ENCODE measurements around the gene ATG14. TPM values are rescaled to one million over a fixed set of nuclear protein-coding genes. Genes with fewer than 3 reads are reported as not detected.

Gene ATG14
- polyA plus RNA-seq, 4 donors: 19.4 to 23.0 (median 20.8) TPM

DNA sequence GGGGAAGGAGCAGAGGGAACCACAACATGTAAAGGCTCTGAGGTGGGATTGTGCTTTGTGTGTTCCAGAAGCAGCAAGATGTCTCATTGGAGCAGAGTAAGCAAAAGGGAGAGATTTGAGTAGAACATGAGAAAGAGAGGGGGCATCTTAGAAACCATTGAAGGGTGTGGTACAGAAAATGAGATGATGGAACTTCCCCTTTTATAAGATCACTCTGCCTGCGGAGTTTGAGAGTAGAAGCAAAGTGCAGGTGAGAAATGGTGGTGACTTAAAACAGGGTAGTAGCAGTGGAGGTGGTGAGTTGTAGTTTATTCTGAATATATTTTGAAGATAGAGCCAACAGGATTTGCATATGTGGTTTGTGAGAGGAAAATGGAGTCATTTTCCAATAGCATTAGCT, 84.5 kb downstream of the ATG14 start:
- DNase-seq (ENCODE audit: low read depth in 4 of 4, low spot score in 3 of 4): no peak

DNA sequence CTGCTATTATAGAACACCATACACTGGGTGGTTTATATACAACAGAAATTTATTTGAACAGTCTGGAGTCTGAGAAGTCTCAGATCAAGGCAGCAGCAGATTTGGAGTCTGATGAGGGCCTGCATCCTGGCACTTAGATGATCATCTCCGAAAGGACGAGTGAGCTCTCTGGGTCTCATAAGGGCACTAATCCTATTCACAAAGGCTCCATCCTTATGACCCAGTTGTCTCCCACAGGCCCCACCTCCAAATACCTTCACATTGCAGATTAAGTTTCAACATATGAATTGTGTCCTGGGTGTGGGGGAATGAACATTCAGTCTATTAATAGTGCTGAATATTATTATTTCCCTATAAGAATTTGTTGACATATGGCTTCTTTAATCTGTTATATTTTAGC, 86.8 kb downstream of the ATG14 start:
- DNase-seq (ENCODE audit: low read depth in 4 of 4, low spot score in 3 of 4): no peak

DNA sequence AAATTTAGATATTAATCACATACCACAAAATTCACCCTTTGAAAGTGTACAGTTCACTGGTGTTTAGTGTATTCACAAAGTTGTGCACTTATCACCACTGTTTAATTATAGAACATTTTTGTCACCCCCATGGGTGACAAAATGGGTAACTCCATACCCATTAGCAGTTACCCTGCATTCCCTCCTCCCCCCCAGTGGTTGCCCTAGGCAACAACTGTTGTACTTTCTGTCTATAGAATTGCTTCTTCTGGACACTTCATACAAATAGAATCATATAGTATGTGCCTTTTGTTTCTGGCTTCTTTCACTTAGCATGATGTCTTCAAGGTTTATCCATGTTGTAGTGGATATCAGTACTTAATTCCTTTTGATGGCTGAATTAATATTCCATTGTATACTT, 87.7 kb downstream of the ATG14 start:
- DNase-seq (ENCODE audit: low read depth in 4 of 4, low spot score in 3 of 4): no peak

DNA sequence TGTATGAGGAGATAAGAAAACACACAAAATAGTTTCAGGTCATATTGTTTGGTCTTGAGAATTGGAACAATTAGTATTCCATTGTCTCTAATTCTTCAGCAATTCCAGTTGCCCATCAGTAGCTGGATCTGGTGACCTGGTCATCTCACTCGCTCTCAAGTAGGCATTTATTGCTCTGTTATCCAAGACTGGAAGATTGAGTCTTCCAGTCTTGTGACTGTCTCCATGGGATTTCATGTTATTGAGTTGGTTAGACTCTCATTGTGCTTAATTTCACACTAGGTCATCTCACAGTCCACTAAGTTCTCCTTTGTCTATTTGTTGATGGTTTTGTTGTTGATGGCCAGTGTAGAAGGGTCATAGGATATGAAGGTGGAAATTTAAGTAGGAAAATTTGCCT, 92.9 kb downstream of the ATG14 start:
- DNase-seq (ENCODE audit: low read depth in 4 of 4, low spot score in 3 of 4): no peak

DNA sequence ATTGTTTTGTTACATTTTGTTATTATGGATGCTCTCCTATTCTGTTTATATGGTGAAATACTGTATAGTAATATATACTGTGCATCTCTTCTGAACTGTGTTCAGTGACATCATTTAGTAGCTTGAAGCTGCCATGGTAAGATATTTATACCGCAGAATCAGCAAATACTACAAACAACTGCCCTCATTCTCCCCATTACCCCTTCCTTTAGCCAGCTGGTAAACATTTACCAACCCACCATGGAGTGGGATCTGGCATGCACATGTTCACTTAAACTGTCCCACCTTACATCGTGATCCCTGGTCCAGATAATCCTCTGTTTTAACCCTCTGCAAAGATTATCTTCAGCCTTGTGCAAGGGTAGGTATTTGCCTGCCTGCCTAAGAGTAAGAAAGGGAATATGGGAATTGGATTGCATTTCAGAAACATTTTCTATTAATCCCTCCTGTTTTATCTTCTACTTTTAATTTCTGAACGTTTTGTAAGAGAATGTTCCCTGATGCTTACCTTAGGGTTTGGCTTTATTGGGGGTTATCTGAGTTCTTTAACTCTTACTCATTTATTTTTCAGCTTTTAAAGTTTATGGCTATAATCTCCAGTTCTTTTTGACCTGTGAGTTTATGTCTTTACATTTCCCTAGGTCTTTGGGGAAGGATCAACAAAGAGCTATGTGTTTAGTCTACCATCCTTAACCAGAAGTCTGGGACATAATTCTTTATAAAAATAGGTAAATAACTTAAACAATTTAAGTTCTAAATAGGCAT, 93.9 kb downstream of the ATG14 start:
- DNase-seq (ENCODE audit: low read depth in 4 of 4, low spot score in 3 of 4): no peak

DNA sequence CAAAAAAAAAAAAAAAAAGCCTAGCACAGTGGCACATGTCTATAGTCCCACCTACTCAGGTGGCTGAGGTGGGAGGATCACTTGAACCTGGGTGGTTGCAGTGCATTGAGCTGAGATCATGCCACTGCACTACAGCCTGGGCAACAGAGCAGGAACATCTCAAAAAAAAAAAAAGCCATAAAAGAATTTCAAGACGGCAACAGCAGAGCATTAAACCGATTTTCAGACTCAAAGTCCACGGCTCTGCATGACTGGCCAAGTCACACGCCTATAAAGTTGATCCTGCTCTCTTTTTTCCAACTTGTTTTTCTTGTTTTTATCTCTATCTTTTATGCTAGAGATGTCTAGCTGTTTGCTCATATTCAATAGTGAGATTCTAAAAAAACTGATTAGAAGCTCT, 95.1 kb downstream of the ATG14 start:
- DNase-seq (ENCODE audit: low read depth in 4 of 4, low spot score in 3 of 4): peak in 1 of 4 donors; percentile 39

Other genes with a start within 250 kb of the ATG14 start
- gene DLGAP5, start 220.2 kb downstream of the ATG14 start, polyA plus RNA-seq (ENCODE audit: insufficient read length in 4 of 4): 10 to 100 TPM; 28.7 to 35.3 (median 29.9) TPM
- gene FBXO34, start 140.4 kb downstream of the ATG14 start, polyA plus RNA-seq (ENCODE audit: insufficient read length in 4 of 4): 10 to 100 TPM; 24.9 to 42.0 (median 36.6) TPM
- under 1 TPM in 2 of 4 donors, not detected in 2; 0.10 to 0.11 TPM for gene TBPL2, start 28.8 kb upstream of the ATG14 start, polyA plus RNA-seq (ENCODE audit: insufficient read length in 4 of 4)
- 100 to 1,000 TPM; 112 to 241 (median 207) TPM for gene KTN1, start 168.4 kb upstream of the ATG14 start, polyA plus RNA-seq (ENCODE audit: insufficient read length in 4 of 4)